Measurements from ENCODE around the gene SHISA5.

GRCh38 chr3:48428572-48429316 lies 75.2 kb downstream of the SHISA5 start:
- no peak for TF ChIP-seq CTCF (IDR thresholded peaks at IDR 0.05)
- no peak for TF ChIP-seq EZH2 (IDR thresholded peaks at IDR 0.05; ENCODE audit: borderline replicate concordance, insufficient read depth, low read depth, low read length, poor library complexity, severe bottlenecking)

Measured in B cell (primary cell).